Mesothelial cell of epicardium (in vitro differentiated cells): Measurements from ENCODE around the gene MPDZ. TPM values are rescaled to one million over a fixed set of nuclear protein-coding genes. Genes with fewer than 3 reads are reported as not detected.

ENCODE experiments used
- DNase-seq, 2 experiments: peaks; one replicate each; pipeline ENCODE4 v3.0.0; 2021; ENCODE audit warnings: low spot score in 2 of 2; ENCODE audit not compliant: unreplicated experiment in 2 of 2
- H3K27ac Mint-ChIP-seq: 2 replicates; pipeline ENCODE4 v1.8.0; 2021; ENCODE audit warnings: mixed read lengths
- H3K27me3 Mint-ChIP-seq: 2 replicates; pipeline ENCODE4 v1.8.0; 2021; ENCODE audit warnings: low read depth, mixed read lengths
- H3K36me3 Mint-ChIP-seq: 2 replicates; pipeline ENCODE4 v1.8.0; 2021; ENCODE audit warnings: mixed read lengths
- H3K4me1 Mint-ChIP-seq: 2 replicates; pipeline ENCODE4 v1.8.0; 2021; ENCODE audit warnings: mixed read lengths
- H3K4me3 Mint-ChIP-seq: 2 replicates; pipeline ENCODE4 v1.8.0; 2021; ENCODE audit warnings: mild to moderate bottlenecking, moderate library complexity, mixed read lengths
- H3K9me3 Mint-ChIP-seq: 2 replicates; pipeline ENCODE4 v1.8.0; 2021; ENCODE audit warnings: mixed read lengths
- total RNA-seq: library from RNA; stranded (reverse); gene quantifications from 3 replicates; pipeline ENCODE4 v1.2.1, GENCODE V29; 2021
- TF ChIP-seq, protein P1 (sequence below): fragments of 200-600 bp; sonication (generic); IDR thresholded peaks from one replicate; pipeline ENCODE4 v1.5.0; 2021; ENCODE audit warnings: antibody characterized with exemption; ENCODE audit not compliant: unreplicated experiment

Gene MPDZ
- total RNA-seq, 1 donor from 2014 or later, result 187 TPM

- DNase-seq, result no peak
- H3K27me3 Mint-ChIP-seq, result no peaks in the 10 kb centered on the region
- no peak overlapping the region for H3K4me3 Mint-ChIP-seq
- TF ChIP-seq, protein P1, sequence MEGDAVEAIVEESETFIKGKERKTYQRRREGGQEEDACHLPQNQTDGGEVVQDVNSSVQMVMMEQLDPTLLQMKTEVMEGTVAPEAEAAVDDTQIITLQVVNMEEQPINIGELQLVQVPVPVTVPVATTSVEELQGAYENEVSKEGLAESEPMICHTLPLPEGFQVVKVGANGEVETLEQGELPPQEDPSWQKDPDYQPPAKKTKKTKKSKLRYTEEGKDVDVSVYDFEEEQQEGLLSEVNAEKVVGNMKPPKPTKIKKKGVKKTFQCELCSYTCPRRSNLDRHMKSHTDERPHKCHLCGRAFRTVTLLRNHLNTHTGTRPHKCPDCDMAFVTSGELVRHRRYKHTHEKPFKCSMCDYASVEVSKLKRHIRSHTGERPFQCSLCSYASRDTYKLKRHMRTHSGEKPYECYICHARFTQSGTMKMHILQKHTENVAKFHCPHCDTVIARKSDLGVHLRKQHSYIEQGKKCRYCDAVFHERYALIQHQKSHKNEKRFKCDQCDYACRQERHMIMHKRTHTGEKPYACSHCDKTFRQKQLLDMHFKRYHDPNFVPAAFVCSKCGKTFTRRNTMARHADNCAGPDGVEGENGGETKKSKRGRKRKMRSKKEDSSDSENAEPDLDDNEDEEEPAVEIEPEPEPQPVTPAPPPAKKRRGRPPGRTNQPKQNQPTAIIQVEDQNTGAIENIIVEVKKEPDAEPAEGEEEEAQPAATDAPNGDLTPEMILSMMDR, result no peak
- peak overlapping the region; percentile 37 for H3K27ac Mint-ChIP-seq
- peaks cover 9% of the 10 kb centered on the region for H3K36me3 Mint-ChIP-seq
- peaks cover 37% of the 10 kb centered on the region for H3K9me3 Mint-ChIP-seq
- peaks cover 9% of the 10 kb centered on the region for H3K4me1 Mint-ChIP-seq
These were observed 208.6 kb downstream of the MPDZ start for GRCh38 chr9:13070612-13071595.

DNA sequence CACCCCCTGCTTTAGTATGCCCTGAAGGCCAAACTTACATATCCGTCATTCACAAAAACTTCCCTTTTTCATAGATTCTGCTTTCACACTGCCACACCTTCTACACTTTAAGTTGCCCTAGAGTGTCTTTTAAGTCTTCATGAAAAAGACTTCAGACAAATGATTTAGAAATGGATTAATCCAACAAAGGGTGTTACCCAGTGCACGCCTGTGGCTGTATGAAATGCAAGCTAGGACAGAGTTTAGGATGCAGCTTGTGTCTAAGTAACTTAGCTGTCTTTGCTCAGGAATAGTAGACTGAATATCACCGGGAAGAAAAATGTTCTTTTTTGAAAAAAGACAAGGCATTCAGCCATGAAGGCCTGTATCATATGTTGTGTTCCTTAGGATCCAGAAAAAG, 210.0 kb downstream of the MPDZ start:
- H3K4me3 Mint-ChIP-seq, result no peak overlapping the region
- H3K9me3 Mint-ChIP-seq, result peaks cover 25% of the 10 kb centered on the region
- DNase-seq, result no peak
- no peaks in the 10 kb centered on the region for H3K27me3 Mint-ChIP-seq
- no peak overlapping the region for H3K27ac Mint-ChIP-seq
- H3K4me1 Mint-ChIP-seq, result peaks cover 14% of the 10 kb centered on the region
- TF ChIP-seq, protein P1, result no peak
- peaks cover 6% of the 10 kb centered on the region for H3K36me3 Mint-ChIP-seq

DNA sequence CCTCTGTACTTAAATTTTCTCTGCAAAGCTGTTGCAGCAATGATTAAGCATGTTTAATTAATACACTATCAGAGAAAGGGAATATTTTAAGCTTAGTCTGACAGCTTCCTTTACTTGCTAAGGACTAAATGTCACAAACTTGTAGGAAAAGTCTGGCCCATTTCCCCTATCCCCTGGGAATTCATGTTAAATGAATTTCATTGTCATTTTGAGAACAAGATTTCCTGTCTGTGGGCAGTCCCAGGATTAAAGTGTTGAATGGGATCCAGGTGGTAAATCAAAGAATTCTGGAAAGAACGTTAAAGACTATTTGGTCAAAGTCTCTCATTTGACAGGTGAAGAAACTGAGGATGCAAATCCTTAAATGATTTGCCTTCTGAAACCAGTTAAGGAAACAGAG, 214.8 kb downstream of the MPDZ start:
- H3K27ac Mint-ChIP-seq, result peak overlapping the region; percentile 30
- peaks cover 33% of the 10 kb centered on the region for H3K4me1 Mint-ChIP-seq
- no peak for DNase-seq
- H3K4me3 Mint-ChIP-seq, result no peak overlapping the region
- TF ChIP-seq, protein P1, result no peak
- no peaks in the 10 kb centered on the region for H3K27me3 Mint-ChIP-seq
- H3K36me3 Mint-ChIP-seq, result peaks cover 1% of the 10 kb centered on the region
- H3K9me3 Mint-ChIP-seq, result peaks cover 8% of the 10 kb centered on the region

DNA sequence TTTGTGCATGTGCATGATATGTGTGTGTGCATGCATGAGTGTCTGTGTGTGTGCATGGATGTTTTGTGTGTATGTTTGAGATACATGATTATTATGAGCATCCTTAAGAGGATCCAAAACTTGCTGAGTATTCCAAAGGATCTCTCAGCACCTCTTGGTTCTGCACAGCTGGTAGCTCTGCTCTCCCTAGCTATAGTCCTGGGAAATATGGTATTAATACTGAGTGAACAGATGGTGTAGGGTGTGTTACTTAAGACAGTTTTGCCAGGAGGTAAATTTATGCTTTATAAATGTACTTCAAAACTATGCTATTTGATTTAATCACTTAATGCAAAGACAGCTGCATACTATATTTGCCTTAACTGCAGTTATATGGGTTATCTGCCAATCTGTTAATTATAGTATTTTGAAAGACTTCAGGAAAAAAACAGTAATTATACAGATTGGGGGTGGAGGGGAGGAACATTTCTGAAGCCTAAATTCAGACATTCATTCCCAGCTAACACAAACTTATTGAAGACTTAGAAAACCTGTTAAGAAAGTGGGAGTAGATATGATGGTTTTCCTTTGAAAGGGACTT, 215.5 kb downstream of the MPDZ start:
- Mint-ChIP-seq H3K4me3 (no peak overlapping the region), H3K9me3 (peaks cover 8% of the 10 kb centered on the region), H3K27me3 (no peaks in the 10 kb centered on the region), H3K4me1 (peaks cover 30% of the 10 kb centered on the region), H3K27ac (no peak overlapping the region), H3K36me3 (peaks cover 1% of the 10 kb centered on the region)
- no peak for DNase-seq
- TF ChIP-seq, protein P1, result no peak

- DNase-seq, result no peak
- no peaks in the 10 kb centered on the region for H3K36me3 Mint-ChIP-seq
- TF ChIP-seq, protein P1, result no peak
- H3K4me3 Mint-ChIP-seq, result no peak overlapping the region
- no peaks in the 10 kb centered on the region for H3K27me3 Mint-ChIP-seq
- H3K27ac Mint-ChIP-seq, result no peak overlapping the region
- no peaks in the 10 kb centered on the region for H3K9me3 Mint-ChIP-seq
- peaks cover 30% of the 10 kb centered on the region for H3K4me1 Mint-ChIP-seq
These were observed 218.1 kb downstream of the MPDZ start for GRCh38 chr9:13061390-13061789.
